HG03558 (cell line): ENCODE data around the gene FUZ.
A peak's percentile ranks its signal among the peaks of the same experiment; 100 is the strongest.

Experiments
- ATAC-seq: cut with Tn5 transposase; IDR thresholded peaks from one replicate; pipeline ENCODE4 v1.9.1; 2021; ENCODE audit warnings: moderate number of reproducible peaks; ENCODE audit not compliant: unreplicated experiment; ENCODE audit errors: extremely low read depth

Gene FUZ

GRCh38 chr19:49851456-49852259 is 38.6 kb upstream of the FUZ start:
- ATAC-seq, result no peak

- peak; percentile 32 for ATAC-seq
Measured at GRCh38 chr19:49850487-49851342, 37.6 kb upstream of the FUZ start, which contains the start of gene PTOV1. Gene PTOV1 (plus strand): TSS chr19:49851159.

- no peak for ATAC-seq
Measured at GRCh38 chr19:49850221-49850486, 37.1 kb upstream of the FUZ start.

- ATAC-seq, result no peak
Measured at GRCh38 chr19:49849433-49850220, 36.5 kb upstream of the FUZ start.

GRCh38 chr19:49848938-49849337 is 35.8 kb upstream of the FUZ start:
- ATAC-seq, result no peak

GRCh38 chr19:49847731-49848696 is 34.9 kb upstream of the FUZ start:
- ATAC-seq, result no peak

GRCh38 chr19:49846408-49846807 is 33.3 kb upstream of the FUZ start:
- no peak for ATAC-seq

GRCh38 chr19:49845414-49845813 is 32.3 kb upstream of the FUZ start:
- ATAC-seq, result no peak

- ATAC-seq, result no peak
Measured at GRCh38 chr19:49844138-49845095, 31.3 kb upstream of the FUZ start.

- ATAC-seq, result no peak
Measured at GRCh38 chr19:49843265-49843664, 30.2 kb upstream of the FUZ start.

- ATAC-seq, result no peak
Measured at GRCh38 chr19:49840736-49841249, 27.7 kb upstream of the FUZ start.

- no peak for ATAC-seq
Measured at GRCh38 chr19:49840321-49840720, 27.2 kb upstream of the FUZ start.

- ATAC-seq, result no peak
Measured at GRCh38 chr19:49839713-49840112, 26.6 kb upstream of the FUZ start.

- no peak for ATAC-seq
Measured at GRCh38 chr19:49838885-49839588, 25.9 kb upstream of the FUZ start.

- no peak for ATAC-seq
Measured at GRCh38 chr19:49837425-49837824, 24.3 kb upstream of the FUZ start.

GRCh38 chr19:49837009-49837310 is 23.9 kb upstream of the FUZ start:
- ATAC-seq, result no peak

- ATAC-seq, result no peak
Measured at GRCh38 chr19:49836176-49837008, 23.3 kb upstream of the FUZ start.
